Lung (tissue), 12 donors: ENCODE data around the gene PPP2R2C. TPM values are rescaled to one million over a fixed set of nuclear protein-coding genes. Genes with fewer than 3 reads are reported as not detected.

ENCODE experiments used
- ATAC-seq: fragments of 200-7000 bp; cut with Tn5 transposase; one replicate; pipeline ENCODE4 v1.9.1; 2020; ENCODE audit warnings: moderate number of reproducible peaks; ENCODE audit not compliant: insufficient read depth, low FRiP score
- DNase-seq, 3 donors: peaks; one replicate each; pipeline ENCODE4 v3.0.0-alpha.2; 2013 to 2017
- H3K27ac ChIP-seq, 2 donors: one replicate each; pipeline ENCODE4 v1.5.1; 2013; ENCODE audit warnings: mild to moderate bottlenecking in 2 of 2, moderate library complexity in 2 of 2, control low read depth in 1 of 2, inconsistent platforms in 1 of 2, low read depth in 1 of 2, low read length in 1 of 2
- H3K27me3 ChIP-seq, 3 donors: one replicate each; pipeline ENCODE4 v1.5.1; 2013; ENCODE audit warnings: low read length in 2 of 3; ENCODE audit not compliant: control insufficient read depth in 3 of 3, insufficient read depth in 3 of 3
- H3K36me3 ChIP-seq, 4 donors: one replicate each; pipeline ENCODE4 v1.5.1; 2013; ENCODE audit warnings: low read length in 4 of 4, mild to moderate bottlenecking in 1 of 4, moderate library complexity in 1 of 4; ENCODE audit not compliant: control insufficient read depth in 4 of 4, insufficient read depth in 4 of 4
- H3K4me1 ChIP-seq, 5 donors: one replicate each; pipeline ENCODE4 v1.5.1; 2013; ENCODE audit warnings: low read length in 5 of 5, mild to moderate bottlenecking in 2 of 5, moderate library complexity in 1 of 5; ENCODE audit not compliant: control insufficient read depth in 5 of 5, insufficient read depth in 5 of 5
- H3K4me3 ChIP-seq: one replicate; pipeline ENCODE4 v1.5.1; 2013; ENCODE audit warnings: mild to moderate bottlenecking, control low read depth, moderate library complexity
- H3K9ac ChIP-seq, 2 donors: one replicate each; pipeline ENCODE4 v1.5.1; 2013; ENCODE audit warnings: low read length in 2 of 2, control low read depth in 1 of 2; ENCODE audit not compliant: insufficient read depth in 1 of 2
- H3K9me3 ChIP-seq, 4 donors: one replicate each; pipeline ENCODE4 v1.5.1; 2013; ENCODE audit warnings: low read length in 3 of 4, mild to moderate bottlenecking in 1 of 4, moderate library complexity in 1 of 4; ENCODE audit not compliant: control insufficient read depth in 4 of 4, insufficient read depth in 3 of 4
- CTCF ChIP-seq: IDR thresholded peaks from 2 replicates; pipeline ENCODE4 v1.5.1; 2012; ENCODE audit warnings: mild to moderate bottlenecking; ENCODE audit errors: control extremely low read depth, extremely low read depth
- WGBS, 2 donors: extraction: QIAGEN DNeasy Blood & Tissue Kit; methylation state at CpG; one replicate each; pipeline ENCODE4 v1.1.7; 2013; 5-methylcytosine and 5-hydroxymethylcytosine counted together
- polyA plus RNA-seq, 2 donors: library from polyadenylated mRNA; stranded (reverse); fragments of 200-250 nt; gene quantifications; one replicate each; pipeline ENCODE4 v1.2.1, GENCODE V29; 2013
- total RNA-seq, 2 donors: library from RNA; depleted of rRNA in 1 of 2; stranded (reverse); fragments of >200 nt in 1 of 2; gene quantifications; one replicate each; pipeline ENCODE4 v1.2.1, GENCODE V29; 2014 to 2021
- donor health status: control.
- donor health status: control.
- donor health status: Bipolar disorder and iron deficiency.
- donor health status: healthy.
- donor health status: DM: yes; HTN: yes; CAD: no.

Gene PPP2R2C
- total and polyA plus RNA-seq, 4 donors: 0.03 to 0.57 (median 0.04) TPM

- ATAC-seq: no peak
- H3K36me3 ChIP-seq: no peaks in the 10 kb centered on the region
- 89 to 90% methylated on average over 4 of the region's 4 CpGs for WGBS, 2 donors
- no peaks in the 10 kb centered on the region for H3K4me1 ChIP-seq
- no peak overlapping the region for H3K27ac ChIP-seq
- H3K4me3 ChIP-seq: no peak overlapping the region
- H3K9me3 ChIP-seq: peaks cover 0 to 8% (median 0%) of the 10 kb centered on the region in 4 donors
- TF ChIP-seq CTCF: no peak
- H3K9ac ChIP-seq: no peak overlapping the region
- no peak for DNase-seq
- H3K27me3 ChIP-seq: peaks cover 0 to 9% (median 0%) of the 10 kb centered on the region in 3 donors
Measured at GRCh38 chr4:6348408-6348807, 124.0 kb downstream of the PPP2R2C start.

GRCh38 chr4:6347511-6348045, 124.8 kb downstream of the PPP2R2C start:
- Histone ChIP-seq H3K4me1 (no peaks in the 10 kb centered on the region), H3K4me3 (no peak overlapping the region), H3K36me3 (no peaks in the 10 kb centered on the region), H3K9ac (no peak overlapping the region), H3K9me3 (peaks cover 0 to 8% (median 0%) of the 10 kb centered on the region in 4 donors), H3K27me3 (peaks cover 0 to 9% (median 0%) of the 10 kb centered on the region in 3 donors), H3K27ac (no peak overlapping the region)
- no peak for DNase-seq
- no peak for TF ChIP-seq CTCF
- ATAC-seq: no peak
- 76 to 84% methylated on average over 17 of the region's 17 CpGs for WGBS, 2 donors

- Histone ChIP-seq H3K27ac (no peak overlapping the region), H3K36me3 (no peaks in the 10 kb centered on the region), H3K9ac (no peak overlapping the region), H3K27me3 (peaks cover 0 to 7% (median 2%) of the 10 kb centered on the region in 3 donors), H3K9me3 (peaks cover 0 to 8% (median 0%) of the 10 kb centered on the region in 4 donors), H3K4me1 (no peaks in the 10 kb centered on the region), H3K4me3 (no peak overlapping the region)
- no peak for TF ChIP-seq CTCF
- 82 to 85% methylated on average over 16 of the region's 16 CpGs for WGBS, 2 donors
- ATAC-seq: no peak
- DNase-seq: no peak
Measured at GRCh38 chr4:6346373-6347110, 125.9 kb downstream of the PPP2R2C start.
